ENCODE results near the gene SLCO3A1.

- TF ChIP-seq CEBPB (IDR thresholded peaks at IDR 0.05; ENCODE audit: low read depth) (no peak), CTCF (IDR thresholded peaks at IDR 0.05 in 2 of 3, conservative IDR thresholded peaks at IDR 0.05 in 1 of 3; ENCODE audit: borderline replicate concordance in 1 of 3, insufficient read depth in 1 of 3, low read depth in 2 of 3, low read length in 2 of 3) (no peak), EZH2phosphoT487 (IDR thresholded peaks at IDR 0.05; ENCODE audit: borderline replicate concordance) (no peak), EZH2 (IDR thresholded peaks at IDR 0.05) (no peak), FOSL1 (IDR thresholded peaks at IDR 0.05; ENCODE audit: low read depth) (no peak), TCF7L2 (IDR thresholded peaks at IDR 0.05; ENCODE audit: borderline replicate concordance, extremely low read depth, insufficient read depth, insufficient read length) (no peak), POLR2AphosphoS5 (IDR thresholded peaks at IDR 0.05; ENCODE audit: low read depth, low read length) (no peak), ZBTB33 (IDR thresholded peaks at IDR 0.05; ENCODE audit: extremely low read depth, insufficient replicate concordance, low read length) (no peak), MAX (IDR thresholded peaks at IDR 0.05) (no peak), SP1 (IDR thresholded peaks at IDR 0.05; ENCODE audit: low read depth) (no peak), RAD21 (IDR thresholded peaks at IDR 0.05; ENCODE audit: low read depth) (no peak), POLR2A (IDR thresholded peaks at IDR 0.05; ENCODE audit: borderline replicate concordance, extremely low read depth, insufficient read depth, insufficient read length) (no peak), ZFX (IDR thresholded peaks at IDR 0.05) (no peak)
These were observed 205.8 kb downstream of the SLCO3A1 start for GRCh38 chr15:92059036-92059970.

Measured in HCT116 (cell line).